MM.1S (cell line): ENCODE results near the gene MGAT5.

Experiments
- DNase-seq: peaks from one replicate; pipeline ENCODE4 v3.0.0-alpha.2; 2015
- H2AFZ ChIP-seq: fragments of 300-600 bp; sonication (generic); 2 replicates; pipeline ENCODE4 v1.6.0; 2016; ENCODE audit warnings: antibody characterized with exemption, low read length
- H3F3A ChIP-seq: fragments of 300-600 bp; sonication (generic); 2 replicates; pipeline ENCODE4 v1.6.1; 2016; ENCODE audit warnings: mild to moderate bottlenecking, antibody characterized with exemption, low read length, moderate library complexity, mixed read lengths; ENCODE audit not compliant: insufficient read depth
- H3K27ac ChIP-seq: fragments of 300-600 bp; sonication (generic); 2 replicates; pipeline ENCODE4 v1.5.1; 2016; ENCODE audit warnings: mild to moderate bottlenecking, low read length
- H3K27me3 ChIP-seq: fragments of 300-600 bp; sonication (generic); replicated peaks from 2 replicates; pipeline ENCODE4 v1.6.0; 2016; ENCODE audit warnings: low read length; ENCODE audit not compliant: insufficient read depth
- H3K36me3 ChIP-seq: fragments of 300-600 bp; sonication (generic); replicated peaks from 2 replicates; pipeline ENCODE4 v1.6.1; 2016; ENCODE audit warnings: mild to moderate bottlenecking, low read length, mixed read lengths; ENCODE audit not compliant: insufficient read depth
- H3K4me1 ChIP-seq: fragments of 300-600 bp; sonication (generic); 2 replicates; pipeline ENCODE4 v1.6.1; 2016; ENCODE audit warnings: low read length, mixed read lengths
- H3K4me2 ChIP-seq: fragments of 300-600 bp; sonication (generic); 2 replicates; pipeline ENCODE4 v1.6.0; 2016; ENCODE audit warnings: low read depth, low read length
- H3K4me3 ChIP-seq: fragments of 300-600 bp; sonication (generic); 2 replicates; pipeline ENCODE4 v1.5.1; 2016; ENCODE audit warnings: low read length, mixed read lengths
- H3K79me2 ChIP-seq: fragments of 300-600 bp; sonication (generic); 2 replicates; pipeline ENCODE4 v1.6.1; 2016; ENCODE audit warnings: mixed run types, low read length, mixed read lengths
- H3K9ac ChIP-seq: fragments of 300-600 bp; sonication (generic); 2 replicates; pipeline ENCODE4 v1.6.1; 2016; ENCODE audit warnings: low read length, mixed read lengths
- H3K9me2 ChIP-seq: fragments of 300-600 bp; sonication (generic); replicated peaks from 2 replicates; pipeline ENCODE4 v1.6.1; 2016; ENCODE audit warnings: mild to moderate bottlenecking, low read length, mixed read lengths; ENCODE audit not compliant: insufficient read depth
- H3K9me3 ChIP-seq: fragments of 300-600 bp; sonication (generic); replicated peaks from 2 replicates; pipeline ENCODE4 v1.6.1; 2016; ENCODE audit warnings: mild to moderate bottlenecking, low read length, mixed read lengths; ENCODE audit not compliant: insufficient read depth
- H4K20me1 ChIP-seq: fragments of 300-600 bp; sonication (generic); 2 replicates; pipeline ENCODE4 v1.6.1; 2016; ENCODE audit warnings: mild to moderate bottlenecking, low read length, moderate library complexity, mixed read lengths; ENCODE audit not compliant: insufficient read depth
- EZH2 ChIP-seq: fragments of 300-600 bp; sonication (generic); optimal IDR thresholded peaks from 2 replicates; pipeline ENCODE3; 2017; ENCODE audit warnings: low read depth, mild to moderate bottlenecking, antibody characterized with exemption, low read length, mixed read lengths
- EZH2phosphoT487 ChIP-seq: fragments of 300-600 bp; sonication (generic); IDR thresholded peaks from 2 replicates; pipeline ENCODE4 v1.6.1; 2018; ENCODE audit warnings: antibody characterized with exemption, low read length
- TF ChIP-seq, protein P1 (sequence below): fragments of 300-600 bp; sonication (generic); IDR thresholded peaks from 2 replicates; pipeline ENCODE4 v1.5.1; 2016; ENCODE audit warnings: antibody characterized with exemption, low read length, mixed read lengths

MGAT5 gene

DNA sequence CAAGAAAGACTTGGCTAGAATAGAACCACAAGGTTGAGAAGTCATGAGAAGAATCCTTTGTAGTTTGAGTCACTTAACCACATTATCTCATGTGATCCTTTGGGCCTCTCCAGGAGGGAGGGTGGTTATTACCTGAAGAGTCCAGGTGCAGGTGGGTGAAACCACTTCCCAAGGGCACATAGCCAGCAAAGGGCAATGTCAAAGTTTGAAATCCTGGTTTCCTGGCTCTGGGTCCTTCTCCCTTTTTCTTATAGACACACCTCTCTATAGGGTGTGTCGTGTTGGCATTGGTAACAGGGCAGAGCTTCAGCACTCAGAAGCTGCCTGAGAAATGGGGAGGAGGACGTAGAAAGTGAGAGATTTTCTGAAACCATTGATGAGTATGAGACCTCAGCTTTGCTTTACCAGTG, 137.9 kb downstream of the MGAT5 start:
- DNase-seq = peak; percentile 84
- TF ChIP-seq EZH2phosphoT487 (no peak), EZH2 (no peak)
- TF ChIP-seq, protein P1, sequence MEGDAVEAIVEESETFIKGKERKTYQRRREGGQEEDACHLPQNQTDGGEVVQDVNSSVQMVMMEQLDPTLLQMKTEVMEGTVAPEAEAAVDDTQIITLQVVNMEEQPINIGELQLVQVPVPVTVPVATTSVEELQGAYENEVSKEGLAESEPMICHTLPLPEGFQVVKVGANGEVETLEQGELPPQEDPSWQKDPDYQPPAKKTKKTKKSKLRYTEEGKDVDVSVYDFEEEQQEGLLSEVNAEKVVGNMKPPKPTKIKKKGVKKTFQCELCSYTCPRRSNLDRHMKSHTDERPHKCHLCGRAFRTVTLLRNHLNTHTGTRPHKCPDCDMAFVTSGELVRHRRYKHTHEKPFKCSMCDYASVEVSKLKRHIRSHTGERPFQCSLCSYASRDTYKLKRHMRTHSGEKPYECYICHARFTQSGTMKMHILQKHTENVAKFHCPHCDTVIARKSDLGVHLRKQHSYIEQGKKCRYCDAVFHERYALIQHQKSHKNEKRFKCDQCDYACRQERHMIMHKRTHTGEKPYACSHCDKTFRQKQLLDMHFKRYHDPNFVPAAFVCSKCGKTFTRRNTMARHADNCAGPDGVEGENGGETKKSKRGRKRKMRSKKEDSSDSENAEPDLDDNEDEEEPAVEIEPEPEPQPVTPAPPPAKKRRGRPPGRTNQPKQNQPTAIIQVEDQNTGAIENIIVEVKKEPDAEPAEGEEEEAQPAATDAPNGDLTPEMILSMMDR = no peak
- peak overlapping the region; percentile 47; the same call in 1 of the 2 replicates for H3K4me2 ChIP-seq
- H3K27ac ChIP-seq = peak overlapping the region; percentile 61
- no peaks in the 10 kb centered on the region for H3K9me3 ChIP-seq
- no peak overlapping the region for H3K4me3 ChIP-seq
- 0 out of 2 replicates have a peak, but pooled peaks cover 3% of the 10 kb centered on the region for H3K36me3 ChIP-seq
- peaks cover 28% of the 10 kb centered on the region for H3K79me2 ChIP-seq
- no peak overlapping the region for H2AFZ ChIP-seq
- peak overlapping the region; percentile 0; the same call in 1 of the 2 replicates for H3K9ac ChIP-seq
- H4K20me1 ChIP-seq = no peaks in the 10 kb centered on the region
- peaks cover 25% of the 10 kb centered on the region for H3F3A ChIP-seq
- peaks cover 35% of the 10 kb centered on the region for H3K4me1 ChIP-seq
- no peaks in the 10 kb centered on the region for H3K27me3 ChIP-seq
- no peaks in the 10 kb centered on the region for H3K9me2 ChIP-seq

DNA sequence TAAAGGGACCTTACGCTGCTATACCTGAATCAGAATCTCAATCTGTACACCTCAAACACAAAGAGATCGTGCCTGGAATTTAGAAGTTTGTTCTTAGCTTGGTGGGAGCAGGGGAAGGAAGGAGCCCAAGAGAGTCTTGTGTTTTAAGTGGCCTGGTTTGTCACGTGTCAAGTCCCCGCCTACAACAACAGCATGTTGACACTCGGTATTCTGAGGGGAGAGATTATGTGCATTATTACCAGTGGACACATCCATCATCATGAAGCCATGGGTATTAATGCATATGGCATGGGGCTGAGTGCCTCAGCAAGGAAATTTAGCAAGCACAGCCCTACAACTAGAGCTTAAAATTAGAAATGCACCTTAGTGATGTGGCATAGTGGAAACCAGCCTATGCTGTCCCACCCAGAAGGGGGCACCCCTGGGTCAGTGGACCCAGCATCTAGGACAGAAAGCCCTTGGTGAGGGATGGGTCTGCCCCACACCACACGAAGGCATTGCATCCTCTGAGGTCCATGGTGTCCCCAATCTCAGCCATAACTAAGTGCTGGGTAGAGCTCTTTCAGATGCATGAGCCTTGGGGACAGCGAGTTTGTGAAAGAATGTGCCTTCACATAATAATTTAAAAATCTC, 138.7 kb downstream of the MGAT5 start:
- Histone ChIP-seq H3K27me3 (no peaks in the 10 kb centered on the region), H3K9ac (peak overlapping the region; percentile 0; the same call in 1 of the 2 replicates), H3K4me2 (peak overlapping the region; percentile 47), H3K9me3 (no peaks in the 10 kb centered on the region), H3K79me2 (peaks cover 28% of the 10 kb centered on the region), H4K20me1 (no peaks in the 10 kb centered on the region), H3K36me3 (0 out of 2 replicates have a peak, but pooled peaks cover 3% of the 10 kb centered on the region), H3F3A (peaks cover 25% of the 10 kb centered on the region), H3K4me3 (no peak overlapping the region), H3K4me1 (peaks cover 35% of the 10 kb centered on the region), H2AFZ (no peak overlapping the region), H3K9me2 (no peaks in the 10 kb centered on the region), H3K27ac (peak overlapping the region; percentile 61)
- TF ChIP-seq, protein P1 = no peak; the same call in 1 of the 2 replicates
- no peak for DNase-seq

DNA sequence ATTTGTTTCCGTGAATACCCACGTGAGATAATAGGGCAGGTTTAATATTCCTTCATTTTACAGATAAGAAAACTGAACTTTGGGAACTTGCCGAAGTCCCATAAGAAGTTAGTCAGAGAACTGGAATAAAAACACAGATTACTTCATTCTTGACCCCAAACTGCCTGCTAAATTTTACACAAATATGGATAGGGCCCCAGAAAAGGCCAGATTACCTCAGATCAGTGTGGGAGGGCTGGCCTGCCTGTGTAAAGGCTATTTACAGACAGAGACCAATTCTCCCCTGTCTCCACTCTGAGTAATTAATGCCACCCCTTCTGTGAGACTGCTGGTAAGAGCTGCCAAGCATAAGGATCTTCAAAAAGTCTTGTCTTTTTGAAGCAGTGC, 139.2 kb downstream of the MGAT5 start:
- Histone ChIP-seq H3K36me3 (0 out of 2 replicates have a peak, but pooled peaks cover 3% of the 10 kb centered on the region), H3K27ac (peak overlapping the region; percentile 61; the same call in 1 of the 2 replicates), H4K20me1 (no peaks in the 10 kb centered on the region)

More for the DNA sequence above, 139.2 kb downstream of the MGAT5 start:
- Histone ChIP-seq H3F3A (peaks cover 25% of the 10 kb centered on the region), H3K79me2 (peaks cover 28% of the 10 kb centered on the region), H3K9ac (no peak overlapping the region), H3K4me3 (no peak overlapping the region), H3K9me2 (no peaks in the 10 kb centered on the region), H2AFZ (no peak overlapping the region), H3K27me3 (no peaks in the 10 kb centered on the region), H3K4me2 (peak overlapping the region; percentile 47; the same call in 1 of the 2 replicates), H3K9me3 (no peaks in the 10 kb centered on the region), H3K4me1 (peaks cover 35% of the 10 kb centered on the region)
- TF ChIP-seq EZH2phosphoT487 (no peak), EZH2 (no peak)
- TF ChIP-seq, protein P1 = no peak
- DNase-seq = no peak
